ENCODE results near the gene TMEM62. TPM values are rescaled to one million over a fixed set of nuclear protein-coding genes. Genes with fewer than 3 reads are reported as not detected.

The TMEM62 gene
- polyA plus RNA-seq, 1 donor from 2014 or later: 8.7 TPM

DNA sequence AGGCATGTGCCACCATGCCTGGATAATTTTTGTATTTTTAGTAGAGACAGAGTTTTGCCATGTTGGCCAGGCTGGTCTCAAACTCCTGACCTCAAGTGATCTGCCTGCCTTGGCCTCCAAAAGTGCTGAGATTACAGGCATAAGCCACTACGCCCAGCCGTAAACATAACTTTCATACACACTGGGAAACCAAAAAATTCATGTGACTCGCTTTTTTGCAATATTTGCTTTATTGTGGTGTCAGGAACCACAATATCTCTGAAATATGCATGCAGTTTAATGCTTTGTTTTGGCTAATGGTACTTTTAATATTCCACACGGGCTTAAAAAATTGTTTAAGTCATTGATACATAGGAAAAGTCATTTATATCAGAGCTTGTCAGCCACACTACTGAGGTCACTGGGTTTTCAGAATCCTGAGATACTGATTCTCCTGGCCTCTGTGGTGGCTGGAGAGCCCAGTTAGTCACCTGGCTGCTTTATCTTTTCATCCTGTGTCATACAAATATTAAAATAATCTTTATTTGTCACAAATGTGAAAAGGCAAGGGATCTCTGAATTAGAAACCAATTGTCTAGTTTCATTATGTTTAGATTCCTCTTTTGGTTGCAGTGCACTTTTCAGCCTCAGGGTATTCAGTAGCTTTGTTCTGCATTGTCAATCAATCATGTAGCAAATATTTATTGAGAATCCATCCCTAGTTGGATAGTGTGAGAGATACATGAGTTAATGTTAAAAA is 10.0 kb downstream of the TMEM62 start:
- Histone ChIP-seq H3K4me3 (ENCODE audit: low read length) (no peak overlapping the region), H3K9ac (ENCODE audit: low read length) (no peak overlapping the region), H2AFZ (ENCODE audit: low read depth, low read length) (no peak overlapping the region), H3K36me3 (ENCODE audit: insufficient read depth, low read length) (no peaks in the 10 kb centered on the region), H3K27ac (ENCODE audit: low read length) (no peak overlapping the region), H4K20me1 (ENCODE audit: insufficient read depth) (no peaks in the 10 kb centered on the region), H3K79me2 (replicated peaks; ENCODE audit: insufficient read depth, low read length) (no peaks in the 10 kb centered on the region), H3K4me2 (ENCODE audit: low read length) (no peak overlapping the region), H3F3A (ENCODE audit: insufficient read depth, low read length, poor library complexity, severe bottlenecking) (no peaks in the 10 kb centered on the region), H3K9me3 (ENCODE audit: low read length) (no peaks in the 10 kb centered on the region), H3K27me3 (ENCODE audit: insufficient read depth, low read depth, low read length) (no peaks in the 10 kb centered on the region), H3K9me2 (ENCODE audit: insufficient read depth, low read length) (no peaks in the 10 kb centered on the region)
- TF ChIP-seq, protein P1, sequence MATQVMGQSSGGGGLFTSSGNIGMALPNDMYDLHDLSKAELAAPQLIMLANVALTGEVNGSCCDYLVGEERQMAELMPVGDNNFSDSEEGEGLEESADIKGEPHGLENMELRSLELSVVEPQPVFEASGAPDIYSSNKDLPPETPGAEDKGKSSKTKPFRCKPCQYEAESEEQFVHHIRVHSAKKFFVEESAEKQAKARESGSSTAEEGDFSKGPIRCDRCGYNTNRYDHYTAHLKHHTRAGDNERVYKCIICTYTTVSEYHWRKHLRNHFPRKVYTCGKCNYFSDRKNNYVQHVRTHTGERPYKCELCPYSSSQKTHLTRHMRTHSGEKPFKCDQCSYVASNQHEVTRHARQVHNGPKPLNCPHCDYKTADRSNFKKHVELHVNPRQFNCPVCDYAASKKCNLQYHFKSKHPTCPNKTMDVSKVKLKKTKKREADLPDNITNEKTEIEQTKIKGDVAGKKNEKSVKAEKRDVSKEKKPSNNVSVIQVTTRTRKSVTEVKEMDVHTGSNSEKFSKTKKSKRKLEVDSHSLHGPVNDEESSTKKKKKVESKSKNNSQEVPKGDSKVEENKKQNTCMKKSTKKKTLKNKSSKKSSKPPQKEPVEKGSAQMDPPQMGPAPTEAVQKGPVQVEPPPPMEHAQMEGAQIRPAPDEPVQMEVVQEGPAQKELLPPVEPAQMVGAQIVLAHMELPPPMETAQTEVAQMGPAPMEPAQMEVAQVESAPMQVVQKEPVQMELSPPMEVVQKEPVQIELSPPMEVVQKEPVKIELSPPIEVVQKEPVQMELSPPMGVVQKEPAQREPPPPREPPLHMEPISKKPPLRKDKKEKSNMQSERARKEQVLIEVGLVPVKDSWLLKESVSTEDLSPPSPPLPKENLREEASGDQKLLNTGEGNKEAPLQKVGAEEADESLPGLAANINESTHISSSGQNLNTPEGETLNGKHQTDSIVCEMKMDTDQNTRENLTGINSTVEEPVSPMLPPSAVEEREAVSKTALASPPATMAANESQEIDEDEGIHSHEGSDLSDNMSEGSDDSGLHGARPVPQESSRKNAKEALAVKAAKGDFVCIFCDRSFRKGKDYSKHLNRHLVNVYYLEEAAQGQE (IDR thresholded peaks at IDR 0.05; ENCODE audit: borderline replicate concordance): no peak
- TF ChIP-seq RAD21 (conservative IDR thresholded peaks at IDR 0.05): no peak
- no peak for TF ChIP-seq EZH2 (IDR thresholded peaks at IDR 0.05; ENCODE audit: borderline replicate concordance, insufficient read depth, low read length, poor library complexity, severe bottlenecking)
- TF ChIP-seq EP300 (conservative IDR thresholded peaks at IDR 0.05; ENCODE audit: poor library complexity, severe bottlenecking): no peak
- TF ChIP-seq, protein P2, sequence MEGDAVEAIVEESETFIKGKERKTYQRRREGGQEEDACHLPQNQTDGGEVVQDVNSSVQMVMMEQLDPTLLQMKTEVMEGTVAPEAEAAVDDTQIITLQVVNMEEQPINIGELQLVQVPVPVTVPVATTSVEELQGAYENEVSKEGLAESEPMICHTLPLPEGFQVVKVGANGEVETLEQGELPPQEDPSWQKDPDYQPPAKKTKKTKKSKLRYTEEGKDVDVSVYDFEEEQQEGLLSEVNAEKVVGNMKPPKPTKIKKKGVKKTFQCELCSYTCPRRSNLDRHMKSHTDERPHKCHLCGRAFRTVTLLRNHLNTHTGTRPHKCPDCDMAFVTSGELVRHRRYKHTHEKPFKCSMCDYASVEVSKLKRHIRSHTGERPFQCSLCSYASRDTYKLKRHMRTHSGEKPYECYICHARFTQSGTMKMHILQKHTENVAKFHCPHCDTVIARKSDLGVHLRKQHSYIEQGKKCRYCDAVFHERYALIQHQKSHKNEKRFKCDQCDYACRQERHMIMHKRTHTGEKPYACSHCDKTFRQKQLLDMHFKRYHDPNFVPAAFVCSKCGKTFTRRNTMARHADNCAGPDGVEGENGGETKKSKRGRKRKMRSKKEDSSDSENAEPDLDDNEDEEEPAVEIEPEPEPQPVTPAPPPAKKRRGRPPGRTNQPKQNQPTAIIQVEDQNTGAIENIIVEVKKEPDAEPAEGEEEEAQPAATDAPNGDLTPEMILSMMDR (IDR thresholded peaks at IDR 0.05; ENCODE audit: poor library complexity, severe bottlenecking): no peak
- TF ChIP-seq TAF1 (IDR thresholded peaks at IDR 0.05; ENCODE audit: low read depth): no peak
- TF ChIP-seq MXI1 (conservative IDR thresholded peaks at IDR 0.05; ENCODE audit: poor library complexity, severe bottlenecking): no peak
- no peak for TF ChIP-seq POLR2AphosphoS5 (IDR thresholded peaks at IDR 0.05)
- TF ChIP-seq SMC3 (conservative IDR thresholded peaks at IDR 0.05; ENCODE audit: poor library complexity): no peak

DNA sequence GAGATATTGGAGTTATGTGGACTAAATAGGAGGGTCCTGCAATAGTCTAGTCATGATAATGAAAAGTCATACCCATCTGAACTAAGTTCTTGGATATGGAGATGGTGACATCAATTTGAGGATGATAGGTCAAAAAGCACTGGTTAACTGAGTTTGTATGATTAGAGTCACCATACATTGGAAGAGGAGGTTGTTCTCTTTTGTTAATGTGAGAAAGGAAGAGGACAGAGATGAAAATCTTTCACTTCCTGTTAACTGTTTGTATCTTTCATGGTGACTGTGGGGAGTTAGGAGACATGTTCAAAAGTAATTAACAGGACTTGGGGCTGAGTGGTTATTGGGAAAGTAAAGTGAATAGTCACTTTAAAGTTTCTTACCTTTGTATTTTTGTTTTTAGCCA is 11.1 kb downstream of the TMEM62 start:
- no peaks in the 10 kb centered on the region for H3K79me2 ChIP-seq (replicated peaks; ENCODE audit: insufficient read depth, low read length)
- TF ChIP-seq POLR2AphosphoS5 (IDR thresholded peaks at IDR 0.05) (no peak), TAF1 (IDR thresholded peaks at IDR 0.05; ENCODE audit: low read depth) (no peak)
- TF ChIP-seq, protein P2 (IDR thresholded peaks at IDR 0.05; ENCODE audit: poor library complexity, severe bottlenecking): no peak
- no peak overlapping the region for H3K4me3 ChIP-seq (ENCODE audit: low read length)

More for the DNA sequence above, 11.1 kb downstream of the TMEM62 start:
- Histone ChIP-seq H3K4me2 (ENCODE audit: low read length) (no peak overlapping the region), H3K9me3 (ENCODE audit: low read length) (no peaks in the 10 kb centered on the region), H3K27ac (ENCODE audit: low read length) (no peak overlapping the region), H2AFZ (ENCODE audit: low read depth, low read length) (no peak overlapping the region), H3K27me3 (ENCODE audit: insufficient read depth, low read depth, low read length) (no peaks in the 10 kb centered on the region), H3K9me2 (ENCODE audit: insufficient read depth, low read length) (no peaks in the 10 kb centered on the region), H3K9ac (ENCODE audit: low read length) (no peak overlapping the region), H3F3A (ENCODE audit: insufficient read depth, low read length, poor library complexity, severe bottlenecking) (no peaks in the 10 kb centered on the region), H3K36me3 (ENCODE audit: insufficient read depth, low read length) (no peaks in the 10 kb centered on the region), H4K20me1 (ENCODE audit: insufficient read depth) (no peaks in the 10 kb centered on the region)
